WTC11 (cell line): ENCODE data around the gene IL1RAPL2. TPM values are rescaled to one million over a fixed set of nuclear protein-coding genes. Genes with fewer than 3 reads are reported as not detected.

ENCODE experiments used
- ATAC-seq: fragments of 200-7000 bp; cut with Tn5 transposase; 2 replicates; pipeline ENCODE4 v1.10.0; 2021; ENCODE audit warnings: mild to moderate bottlenecking, moderate library complexity
- CTCF ChIA-PET: fragments of 300-600 bp; sonication (Branson Sonifier 250); formaldehyde crosslinking; loops from one replicate; lab custom pipeline; 2021; ENCODE audit warnings: antibody characterized with exemption; lab: Charles Lee
- POLR2A ChIA-PET: fragments of 350-600 bp; sonication (Branson Sonifier 250); formaldehyde crosslinking; loops from one replicate; lab custom pipeline; 2021; ENCODE audit warnings: antibody characterized with exemption; lab: Charles Lee
- DNase-seq: peaks from one replicate; pipeline ENCODE4 v3.0.0; 2021; ENCODE audit warnings: low spot score
- H3K27ac Mint-ChIP-seq: 2 replicates; pipeline ENCODE4 v1.8.0; 2021; ENCODE audit warnings: mixed read lengths
- H3K27me3 Mint-ChIP-seq: 2 replicates; pipeline ENCODE4 v1.8.0; 2021; ENCODE audit warnings: low read depth, mild to moderate bottlenecking, moderate library complexity, mixed read lengths
- H3K36me3 Mint-ChIP-seq: 2 replicates; pipeline ENCODE4 v1.8.0; 2021; ENCODE audit warnings: mixed read lengths
- H3K4me1 Mint-ChIP-seq: 2 replicates; pipeline ENCODE4 v1.8.0; 2022; ENCODE audit warnings: mixed read lengths
- H3K4me3 Mint-ChIP-seq: 2 replicates; pipeline ENCODE4 v1.8.0; 2021; ENCODE audit warnings: mild to moderate bottlenecking, moderate library complexity, mixed read lengths
- H3K9me3 Mint-ChIP-seq: 2 replicates; pipeline ENCODE4 v1.8.0; 2021; ENCODE audit warnings: mixed read lengths
- AR ChIP-seq: fragments of 250-450 bp; sonication (Bioruptor Pico); IDR thresholded peaks from 2 replicates; pipeline ENCODE4 v1.9.0; 2021; ENCODE audit warnings: mild to moderate bottlenecking
- ERG ChIP-seq: fragments of 250-450 bp; sonication (Bioruptor Pico); IDR thresholded peaks from 2 replicates; pipeline ENCODE4 v1.8.0; 2021; ENCODE audit warnings: mild to moderate bottlenecking
- ETV6 ChIP-seq: sonication (generic); formaldehyde crosslinking; IDR thresholded peaks from 2 replicates; pipeline ENCODE4 v1.8.1; 2022; ENCODE audit warnings: mild to moderate bottlenecking, missing genetic modification reagents
- FOXP1 ChIP-seq: sonication (generic); formaldehyde crosslinking; IDR thresholded peaks from 2 replicates; pipeline ENCODE4 v1.8.0; 2022; ENCODE audit warnings: missing genetic modification reagents, mild to moderate bottlenecking, moderate library complexity, borderline replicate concordance
- IRF1 ChIP-seq: sonication (generic); formaldehyde crosslinking; IDR thresholded peaks from 2 replicates; pipeline ENCODE4 v1.8.0; 2023; ENCODE audit warnings: missing genetic modification reagents
- MAX ChIP-seq: sonication (generic); formaldehyde crosslinking; IDR thresholded peaks from 2 replicates; pipeline ENCODE4 v1.8.0; 2022; ENCODE audit warnings: mild to moderate bottlenecking, missing genetic modification reagents
- SOX15 ChIP-seq: fragments of 250-450 bp; sonication (Bioruptor Pico); IDR thresholded peaks from 2 replicates; pipeline ENCODE4 v1.9.0; 2021; ENCODE audit warnings: mild to moderate bottlenecking
- TEAD1 ChIP-seq: sonication (generic); formaldehyde crosslinking; IDR thresholded peaks from 2 replicates; pipeline ENCODE4 v1.8.0; 2022; ENCODE audit warnings: mild to moderate bottlenecking, missing genetic modification reagents
- ZBTB21 ChIP-seq: sonication (generic); formaldehyde crosslinking; IDR thresholded peaks from 2 replicates; pipeline ENCODE4 v1.8.1; 2023; ENCODE audit warnings: mild to moderate bottlenecking, missing genetic modification reagents, borderline replicate concordance
- ZNF138 ChIP-seq: sonication (generic); formaldehyde crosslinking; conservative IDR thresholded peaks from 2 replicates; pipeline ENCODE4 v1.8.1; 2022; ENCODE audit warnings: mild to moderate bottlenecking, moderate library complexity, missing genetic modification reagents
- ZNF317 ChIP-seq: sonication (generic); formaldehyde crosslinking; IDR thresholded peaks from 2 replicates; pipeline ENCODE4 v1.8.1; 2023; ENCODE audit warnings: low read depth, mild to moderate bottlenecking, moderate library complexity, missing genetic modification reagents, borderline replicate concordance
- total RNA-seq: library from RNA; stranded (reverse); gene quantifications from 3 replicates; pipeline ENCODE4 v1.2.3, GENCODE V29; 2021
- TF ChIP-seq, protein P1 (sequence below): fragments of 250-450 bp; sonication (Bioruptor Pico); IDR thresholded peaks from 2 replicates; pipeline ENCODE4 v1.9.0; 2021; ENCODE audit warnings: moderate library complexity, mild to moderate bottlenecking, inconsistent platforms, borderline replicate concordance
- TF ChIP-seq, protein P2 (sequence below): fragments of 250-450 bp; sonication (Bioruptor Pico); IDR thresholded peaks from 2 replicates; pipeline ENCODE4 v1.9.0; 2021; ENCODE audit warnings: mild to moderate bottlenecking
- TF ChIP-seq, protein P3 (sequence below): sonication (generic); formaldehyde crosslinking; IDR thresholded peaks from 2 replicates; pipeline ENCODE4 v1.8.1; 2023; ENCODE audit warnings: mild to moderate bottlenecking, missing genetic modification reagents
- TF ChIP-seq, protein P4 (sequence below): sonication (generic); formaldehyde crosslinking; IDR thresholded peaks from 2 replicates; pipeline ENCODE4 v1.8.0; 2023; ENCODE audit warnings: missing genetic modification reagents, mild to moderate bottlenecking, borderline replicate concordance

The IL1RAPL2 gene
- total RNA-seq, 1 experiment from 2014 or later, result 0.09 TPM

GRCh38 chrX:104679175-104679574 is 113.2 kb downstream of the IL1RAPL2 start:
- no peaks in the 10 kb centered on the region; the same call in 1 of the 2 replicates for H3K27me3 Mint-ChIP-seq
- DNase-seq, result no peak
- ChIA-PET POLR2A (no interaction called here), CTCF (interaction anchor here (1.0 kb wide), 1 partner anchor 10 kb away, joined by 3 read pairs; no protein-coding TSS in a partner anchor)
- ATAC-seq, result no peak
- H3K36me3 Mint-ChIP-seq, result no peaks in the 10 kb centered on the region
- H3K4me3 Mint-ChIP-seq, result no peak overlapping the region
- H3K4me1 Mint-ChIP-seq, result peaks cover 23% of the 10 kb centered on the region
- H3K9me3 Mint-ChIP-seq, result no peaks in the 10 kb centered on the region
- TF ChIP-seq FOXP1 (CRISPR knock-in tag) (no peak), SOX15 (CRISPR knock-in tag) (no peak), ZNF317 (CRISPR knock-in tag) (no peak), ZNF138 (no peak), AR (CRISPR knock-in tag) (no peak), ZBTB21 (CRISPR knock-in tag) (no peak), ETV6 (no peak), IRF1 (CRISPR knock-in tag) (no peak), MAX (CRISPR knock-in tag) (no peak), TEAD1 (CRISPR knock-in tag) (no peak), ERG (CRISPR knock-in tag) (no peak)
- TF ChIP-seq, protein P1, sequence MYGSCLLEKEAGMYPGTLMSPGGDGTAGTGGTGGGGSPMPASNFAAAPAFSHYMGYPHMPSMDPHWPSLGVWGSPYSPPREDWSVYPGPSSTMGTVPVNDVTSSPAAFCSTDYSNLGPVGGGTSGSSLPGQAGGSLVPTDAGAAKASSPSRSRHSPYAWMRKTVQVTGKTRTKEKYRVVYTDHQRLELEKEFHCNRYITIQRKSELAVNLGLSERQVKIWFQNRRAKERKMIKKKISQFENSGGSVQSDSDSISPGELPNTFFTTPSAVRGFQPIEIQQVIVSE (CRISPR knock-in tag), result no peak
- TF ChIP-seq, protein P2, sequence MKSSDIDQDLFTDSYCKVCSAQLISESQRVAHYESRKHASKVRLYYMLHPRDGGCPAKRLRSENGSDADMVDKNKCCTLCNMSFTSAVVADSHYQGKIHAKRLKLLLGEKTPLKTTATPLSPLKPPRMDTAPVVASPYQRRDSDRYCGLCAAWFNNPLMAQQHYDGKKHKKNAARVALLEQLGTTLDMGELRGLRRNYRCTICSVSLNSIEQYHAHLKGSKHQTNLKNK (CRISPR knock-in tag), result no peak
- TF ChIP-seq, protein P3, sequence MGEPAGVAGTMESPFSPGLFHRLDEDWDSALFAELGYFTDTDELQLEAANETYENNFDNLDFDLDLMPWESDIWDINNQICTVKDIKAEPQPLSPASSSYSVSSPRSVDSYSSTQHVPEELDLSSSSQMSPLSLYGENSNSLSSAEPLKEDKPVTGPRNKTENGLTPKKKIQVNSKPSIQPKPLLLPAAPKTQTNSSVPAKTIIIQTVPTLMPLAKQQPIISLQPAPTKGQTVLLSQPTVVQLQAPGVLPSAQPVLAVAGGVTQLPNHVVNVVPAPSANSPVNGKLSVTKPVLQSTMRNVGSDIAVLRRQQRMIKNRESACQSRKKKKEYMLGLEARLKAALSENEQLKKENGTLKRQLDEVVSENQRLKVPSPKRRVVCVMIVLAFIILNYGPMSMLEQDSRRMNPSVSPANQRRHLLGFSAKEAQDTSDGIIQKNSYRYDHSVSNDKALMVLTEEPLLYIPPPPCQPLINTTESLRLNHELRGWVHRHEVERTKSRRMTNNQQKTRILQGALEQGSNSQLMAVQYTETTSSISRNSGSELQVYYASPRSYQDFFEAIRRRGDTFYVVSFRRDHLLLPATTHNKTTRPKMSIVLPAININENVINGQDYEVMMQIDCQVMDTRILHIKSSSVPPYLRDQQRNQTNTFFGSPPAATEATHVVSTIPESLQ, result no peak
- TF ChIP-seq, protein P4, sequence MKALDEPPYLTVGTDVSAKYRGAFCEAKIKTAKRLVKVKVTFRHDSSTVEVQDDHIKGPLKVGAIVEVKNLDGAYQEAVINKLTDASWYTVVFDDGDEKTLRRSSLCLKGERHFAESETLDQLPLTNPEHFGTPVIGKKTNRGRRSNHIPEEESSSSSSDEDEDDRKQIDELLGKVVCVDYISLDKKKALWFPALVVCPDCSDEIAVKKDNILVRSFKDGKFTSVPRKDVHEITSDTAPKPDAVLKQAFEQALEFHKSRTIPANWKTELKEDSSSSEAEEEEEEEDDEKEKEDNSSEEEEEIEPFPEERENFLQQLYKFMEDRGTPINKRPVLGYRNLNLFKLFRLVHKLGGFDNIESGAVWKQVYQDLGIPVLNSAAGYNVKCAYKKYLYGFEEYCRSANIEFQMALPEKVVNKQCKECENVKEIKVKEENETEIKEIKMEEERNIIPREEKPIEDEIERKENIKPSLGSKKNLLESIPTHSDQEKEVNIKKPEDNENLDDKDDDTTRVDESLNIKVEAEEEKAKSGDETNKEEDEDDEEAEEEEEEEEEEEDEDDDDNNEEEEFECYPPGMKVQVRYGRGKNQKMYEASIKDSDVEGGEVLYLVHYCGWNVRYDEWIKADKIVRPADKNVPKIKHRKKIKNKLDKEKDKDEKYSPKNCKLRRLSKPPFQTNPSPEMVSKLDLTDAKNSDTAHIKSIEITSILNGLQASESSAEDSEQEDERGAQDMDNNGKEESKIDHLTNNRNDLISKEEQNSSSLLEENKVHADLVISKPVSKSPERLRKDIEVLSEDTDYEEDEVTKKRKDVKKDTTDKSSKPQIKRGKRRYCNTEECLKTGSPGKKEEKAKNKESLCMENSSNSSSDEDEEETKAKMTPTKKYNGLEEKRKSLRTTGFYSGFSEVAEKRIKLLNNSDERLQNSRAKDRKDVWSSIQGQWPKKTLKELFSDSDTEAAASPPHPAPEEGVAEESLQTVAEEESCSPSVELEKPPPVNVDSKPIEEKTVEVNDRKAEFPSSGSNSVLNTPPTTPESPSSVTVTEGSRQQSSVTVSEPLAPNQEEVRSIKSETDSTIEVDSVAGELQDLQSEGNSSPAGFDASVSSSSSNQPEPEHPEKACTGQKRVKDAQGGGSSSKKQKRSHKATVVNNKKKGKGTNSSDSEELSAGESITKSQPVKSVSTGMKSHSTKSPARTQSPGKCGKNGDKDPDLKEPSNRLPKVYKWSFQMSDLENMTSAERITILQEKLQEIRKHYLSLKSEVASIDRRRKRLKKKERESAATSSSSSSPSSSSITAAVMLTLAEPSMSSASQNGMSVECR (CRISPR knock-in tag), result no peak
- no peak overlapping the region; the same call in 1 of the 2 replicates for H3K27ac Mint-ChIP-seq
